Naive thymus-derived CD4-positive, alpha-beta T cell (primary cell): ENCODE results near the gene MAGI3. TPM values are rescaled to one million over a fixed set of nuclear protein-coding genes. Genes with fewer than 3 reads are reported as not detected.

Source experiments
- ATAC-seq: fragments of 150-1000 bp; cut with Tn5 transposase; 2 replicates; pipeline ENCODE4 v1.10.0; 2021; ENCODE audit warnings: mild to moderate bottlenecking, moderate library complexity
- CTCF ChIA-PET: fragments of 350-600 bp; sonication (Branson Sonifier 250); formaldehyde crosslinking; loops from one replicate; lab custom pipeline; 2021; ENCODE audit warnings: antibody characterized with exemption; lab: Charles Lee
- POLR2A ChIA-PET: fragments of 350-600 bp; sonication (Branson Sonifier 250); formaldehyde crosslinking; loops from one replicate; lab custom pipeline; 2021; ENCODE audit warnings: antibody characterized with exemption, inconsistent platforms; lab: Charles Lee
- DNase-seq, 9 donors: peaks; one replicate each; pipeline versions ENCODE4 v3.0.0 to v3.0.0-alpha.2; 2020 to 2022; ENCODE audit warnings: mixed read lengths in 1 of 9
- H3K27ac ChIP-seq: one replicate; pipeline ENCODE4 v1.7.0; 2013; ENCODE audit warnings: mild to moderate bottlenecking, low read depth, low read length, moderate library complexity
- H3K27me3 ChIP-seq, 2 donors: one replicate each; pipeline ENCODE4 v1.7.0; 2013; ENCODE audit warnings: low read length in 2 of 2, mild to moderate bottlenecking in 2 of 2, moderate library complexity in 2 of 2; ENCODE audit not compliant: control insufficient read depth in 2 of 2, insufficient read depth in 2 of 2
- H3K36me3 ChIP-seq, 3 experiments: 1 replicate in 2 of 3; 2 replicates in 1 of 3; pipeline ENCODE4 v1.7.0; 2013; ENCODE audit warnings: low read length in 3 of 3, mild to moderate bottlenecking in 3 of 3, moderate library complexity in 1 of 3; ENCODE audit not compliant: insufficient read depth in 3 of 3, control insufficient read depth in 2 of 3
- H3K4me1 ChIP-seq, 2 donors: one replicate each; pipeline ENCODE4 v1.7.0; 2013; ENCODE audit warnings: low read length in 2 of 2, mild to moderate bottlenecking in 2 of 2, moderate library complexity in 1 of 2; ENCODE audit not compliant: control insufficient read depth in 2 of 2, insufficient read depth in 2 of 2
- H3K4me3 ChIP-seq: 2 replicates; pipeline ENCODE4 v1.7.0; 2013; ENCODE audit warnings: mild to moderate bottlenecking, low read length
- H3K9me3 ChIP-seq, 3 experiments: 1 replicate in 2 of 3; 2 replicates in 1 of 3; pipeline ENCODE4 v1.7.0; 2013; ENCODE audit warnings: low read length in 3 of 3; ENCODE audit not compliant: control insufficient read depth in 2 of 3
- H3K27ac Mint-ChIP-seq, 9 donors: one replicate each; pipeline ENCODE4 v1.8.0; 2020 to 2022; ENCODE audit warnings: mixed read lengths in 9 of 9, mild to moderate bottlenecking in 8 of 9, moderate library complexity in 5 of 9, inconsistent platforms in 2 of 9
- H3K27me3 Mint-ChIP-seq, 5 donors: one replicate each; pipeline ENCODE4 v1.8.0; 2021 to 2022; ENCODE audit warnings: mixed read lengths in 5 of 5, mild to moderate bottlenecking in 1 of 5
- H3K36me3 Mint-ChIP-seq, 5 donors: one replicate each; pipeline ENCODE4 v1.8.0; 2020 to 2022; ENCODE audit warnings: mixed read lengths in 5 of 5, mild to moderate bottlenecking in 3 of 5, inconsistent platforms in 1 of 5
- H3K4me1 Mint-ChIP-seq, 7 donors: one replicate each; pipeline ENCODE4 v1.8.0; 2020 to 2022; ENCODE audit warnings: mixed read lengths in 7 of 7, mild to moderate bottlenecking in 3 of 7, inconsistent platforms in 1 of 7
- H3K4me3 Mint-ChIP-seq, 10 donors: one replicate each; pipeline ENCODE4 v1.8.0; 2020 to 2022; ENCODE audit warnings: mild to moderate bottlenecking in 10 of 10, mixed read lengths in 10 of 10, moderate library complexity in 6 of 10, inconsistent platforms in 2 of 10
- H3K9me3 Mint-ChIP-seq, 11 donors: one replicate each; pipeline ENCODE4 v1.8.0; 2020 to 2022; ENCODE audit warnings: mixed read lengths in 11 of 11, mild to moderate bottlenecking in 4 of 11, inconsistent platforms in 1 of 11, moderate library complexity in 1 of 11
- intact Hi-C, 2 donors: fragments of 100-400 bp; cut with micrococcal nuclease; formaldehyde crosslinking; loops; one replicate each; pipeline ENCODE4 v1.15.1; 2023
- polyA plus RNA-seq, 2 donors: library from polyadenylated mRNA; unstranded; fragments of 300-500 nt; fragmentation: Illumina TruSeq; gene quantifications; one replicate each; pipeline ENCODE4 v1.2.3, GENCODE V29; 2021
- total RNA-seq, 6 experiments: library from RNA in 5 of 6; stranded (reverse) in 5 of 6; gene quantifications; 1 replicate in 5 of 6; 2 replicates in 1 of 6; pipeline ENCODE4 v1.2.3 and lab custom pipeline; 2021 to 2026

The MAGI3 gene
- total and polyA plus RNA-seq, 7 experiments from 2014 or later, result 3.6 to 8.8 (median 6.6) TPM

DNA sequence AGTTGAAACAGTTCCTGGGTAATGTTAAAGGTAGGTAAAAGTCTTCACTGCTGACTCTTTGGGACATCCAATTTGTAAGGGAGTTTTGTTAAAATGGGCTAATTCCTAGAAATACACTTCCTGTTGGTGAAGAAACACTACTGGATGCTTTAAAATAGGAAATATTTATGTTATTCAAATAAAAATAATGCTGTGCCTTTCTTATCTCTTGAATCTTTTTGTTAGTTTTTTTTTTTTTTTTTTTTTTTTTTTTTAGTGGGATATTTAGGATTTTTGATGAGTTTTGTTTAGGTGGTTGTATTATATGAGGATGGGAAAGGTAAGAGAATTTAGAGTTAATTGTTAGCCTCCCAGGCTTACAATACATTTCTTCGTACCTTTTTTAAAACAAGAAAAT, 4.5 kb downstream of the MAGI3 start:
- Mint-ChIP-seq H3K27ac (no peak overlapping the region), H3K4me1 (peaks cover 8 to 17% (median 16%) of the 10 kb centered on the region in 7 donors), H3K9me3 (no peaks in the 10 kb centered on the region), H3K36me3 (no peaks in the 10 kb centered on the region), H3K4me3 (no peak overlapping the region), H3K27me3 (peaks cover 0 to 54% (median 20%) of the 10 kb centered on the region in 5 donors)
- no peak for ATAC-seq
- intact Hi-C loops, result loop anchor here (5.0 to 10.0 kb wide), 13 partner anchors 57 to 1187 kb away; partner anchors contain the start of genes BCAS2 (in 1 of the 2), CAPZA1 (in 1 of the 2), CTTNBP2NL (in 1 of the 2) and PHTF1 (in 1 of the 2)
- Histone ChIP-seq H3K36me3 (peaks cover 0 to 5% (median 0%) of the 10 kb centered on the region in 3 experiments), H3K4me3 (no peak overlapping the region), H3K27me3 (peaks cover 0 to 2% of the 10 kb centered on the region in 2 donors), H3K4me1 (no peaks in the 10 kb centered on the region), H3K9me3 (no peaks in the 10 kb centered on the region), H3K27ac (no peak overlapping the region)
- CTCF ChIA-PET, result no interaction called here
- POLR2A ChIA-PET, result no interaction called here
- DNase-seq, result no peak

DNA sequence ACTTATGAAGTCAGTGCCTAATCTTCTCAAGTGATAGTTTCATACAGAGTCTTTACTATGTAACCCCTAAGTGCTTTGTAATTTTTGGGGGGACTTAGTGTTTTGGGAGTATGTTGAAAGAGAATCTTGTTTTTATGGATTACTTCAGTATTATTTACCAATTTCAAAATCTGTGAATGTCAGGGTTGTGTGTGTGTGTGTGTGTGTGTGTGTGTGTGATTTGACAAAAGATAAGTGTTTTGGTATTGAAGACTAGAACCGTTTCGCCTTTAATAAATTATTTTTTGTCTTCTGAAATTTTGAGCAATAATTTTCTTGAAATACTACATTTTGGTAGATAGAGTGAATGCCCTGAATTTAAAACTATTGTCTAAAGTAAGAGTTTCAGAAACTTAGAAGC, 5.8 kb downstream of the MAGI3 start:
- no peaks in the 10 kb centered on the region for H3K36me3 Mint-ChIP-seq
- H3K27me3 Mint-ChIP-seq, result peaks cover 0 to 51% (median 20%) of the 10 kb centered on the region in 5 donors
- H3K9me3 Mint-ChIP-seq, result no peaks in the 10 kb centered on the region
- intact Hi-C loops, result loop anchor here (10.0 kb wide), 5 partner anchors 251 to 1119 kb away; partner anchors contain the start of gene TRIM33 (in 1 of the 2)
- POLR2A ChIA-PET, result no interaction called here
- peaks cover 8 to 17% (median 14%) of the 10 kb centered on the region in 7 donors for H3K4me1 Mint-ChIP-seq
- Histone ChIP-seq H3K9me3 (no peaks in the 10 kb centered on the region), H3K4me1 (no peaks in the 10 kb centered on the region), H3K27me3 (peaks cover 0 to 7% of the 10 kb centered on the region in 2 donors), H3K27ac (no peak overlapping the region), H3K4me3 (no peak overlapping the region), H3K36me3 (no peaks in the 10 kb centered on the region)
- no peak for DNase-seq
- ATAC-seq, result no peak
- H3K4me3 Mint-ChIP-seq, result no peak overlapping the region
- H3K27ac Mint-ChIP-seq, result no peak overlapping the region
- CTCF ChIA-PET, result no interaction called here

- Histone ChIP-seq H3K36me3 (no peaks in the 10 kb centered on the region), H3K27ac (no peak overlapping the region), H3K9me3 (no peaks in the 10 kb centered on the region), H3K4me1 (no peaks in the 10 kb centered on the region), H3K27me3 (peaks cover 0 to 7% of the 10 kb centered on the region in 2 donors), H3K4me3 (no peak overlapping the region)
- Mint-ChIP-seq H3K4me1 (peaks cover 7 to 15% (median 11%) of the 10 kb centered on the region in 7 donors), H3K4me3 (no peak overlapping the region), H3K9me3 (no peaks in the 10 kb centered on the region), H3K27me3 (peaks cover 0 to 51% (median 20%) of the 10 kb centered on the region in 5 donors), H3K27ac (no peak overlapping the region), H3K36me3 (no peaks in the 10 kb centered on the region)
- no peak for ATAC-seq
- ChIA-PET CTCF (no interaction called here), POLR2A (no interaction called here)
- no peak for DNase-seq
- intact Hi-C loops, result loop anchor here (10.0 kb wide), 5 partner anchors 252 to 1118 kb away; partner anchors contain the start of gene TRIM33 (in 1 of the 2)
Measured at GRCh38 chr1:113396585-113396984, 6.3 kb downstream of the MAGI3 start.

DNA sequence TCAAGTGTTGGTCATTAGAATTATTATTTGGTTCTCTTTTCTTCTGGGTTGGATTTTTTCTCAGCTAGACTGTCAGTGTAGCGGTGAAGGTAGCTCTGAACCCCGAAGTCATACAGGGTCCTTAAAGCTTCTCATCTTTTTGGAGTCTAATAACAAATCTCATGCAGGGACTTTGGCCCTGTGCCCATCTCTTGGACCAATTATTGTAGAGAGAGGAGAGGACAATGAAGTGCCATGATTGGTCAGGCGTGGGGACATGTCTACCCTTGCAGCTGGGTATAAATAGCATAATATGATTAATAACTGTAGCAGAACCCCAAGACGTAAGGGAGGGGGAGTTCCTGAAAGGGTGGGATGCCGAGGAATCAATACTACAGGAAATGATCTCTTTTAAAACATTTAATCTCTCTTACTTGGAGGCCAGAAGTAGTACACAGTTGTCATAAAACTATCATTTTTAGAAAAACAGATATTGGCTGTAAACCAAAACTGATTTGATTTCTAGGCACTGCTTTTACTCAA, 8.8 kb downstream of the MAGI3 start:
- intact Hi-C loops, result loop anchor here (10.0 kb wide), 5 partner anchors 254 to 1116 kb away; partner anchors contain the start of gene TRIM33 (in 1 of the 2)
- peaks cover 0 to 4% (median 0%) of the 10 kb centered on the region in 7 donors for H3K4me1 Mint-ChIP-seq
- ChIA-PET CTCF (no interaction called here), POLR2A (no interaction called here)
- H3K27ac ChIP-seq, result no peak overlapping the region
- no peaks in the 10 kb centered on the region for H3K9me3 Mint-ChIP-seq
- H3K27me3 Mint-ChIP-seq, result peaks cover 0 to 37% (median 15%) of the 10 kb centered on the region in 5 donors
- H3K4me3 Mint-ChIP-seq, result no peak overlapping the region
- no peaks in the 10 kb centered on the region for H3K9me3 ChIP-seq
- no peaks in the 10 kb centered on the region for H3K4me1 ChIP-seq
- no peaks in the 10 kb centered on the region for H3K36me3 Mint-ChIP-seq
- H3K36me3 ChIP-seq, result no peaks in the 10 kb centered on the region
- no peak overlapping the region for H3K4me3 ChIP-seq
- ATAC-seq (no peak), DNase-seq (no peak)
- H3K27me3 ChIP-seq, result peaks cover 0 to 7% of the 10 kb centered on the region in 2 donors
- H3K27ac Mint-ChIP-seq, result no peak overlapping the region

DNA sequence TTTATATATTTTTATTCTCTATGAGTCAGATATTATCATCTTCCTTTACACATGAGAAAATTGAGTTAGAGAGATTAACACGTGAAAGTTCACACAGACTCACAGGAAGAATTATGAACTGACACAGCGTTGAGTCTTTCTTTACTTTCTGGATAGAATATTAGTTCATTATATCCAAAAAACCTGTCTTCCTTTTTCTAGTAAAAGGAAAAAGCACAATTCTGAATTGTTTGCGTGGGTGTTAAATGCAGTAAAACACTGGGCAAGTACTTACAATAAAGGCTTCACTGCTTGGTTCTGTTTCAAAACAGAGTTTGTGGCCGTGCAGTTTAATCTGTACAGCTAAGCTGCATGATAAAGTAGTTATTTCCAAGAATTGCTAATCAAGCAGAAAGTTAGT, 10.8 kb downstream of the MAGI3 start:
- no peak overlapping the region for H3K27ac Mint-ChIP-seq
- Histone ChIP-seq H3K4me3 (no peak overlapping the region), H3K27me3 (peaks cover 0 to 7% of the 10 kb centered on the region in 2 donors), H3K36me3 (no peaks in the 10 kb centered on the region), H3K4me1 (no peaks in the 10 kb centered on the region), H3K9me3 (no peaks in the 10 kb centered on the region), H3K27ac (no peak overlapping the region)
- no peak overlapping the region for H3K4me3 Mint-ChIP-seq
- H3K9me3 Mint-ChIP-seq, result no peaks in the 10 kb centered on the region
- ATAC-seq (no peak), DNase-seq (no peak)
- no peaks in the 10 kb centered on the region for H3K36me3 Mint-ChIP-seq
- intact Hi-C loops, result no loop called here
- ChIA-PET POLR2A (no interaction called here), CTCF (no interaction called here)
- peaks cover 0 to 9% (median 4%) of the 10 kb centered on the region in 7 donors for H3K4me1 Mint-ChIP-seq
- peaks cover 0 to 26% (median 11%) of the 10 kb centered on the region in 5 donors for H3K27me3 Mint-ChIP-seq

- no peak for DNase-seq
- intact Hi-C loops, result no loop called here
Measured at GRCh38 chr1:113401728-113402127, 11.4 kb downstream of the MAGI3 start.

More at GRCh38 chr1:113401728-113402127, 11.4 kb downstream of the MAGI3 start:
- H3K4me1 Mint-ChIP-seq, result peaks cover 0 to 9% (median 4%) of the 10 kb centered on the region in 7 donors
- H3K36me3 Mint-ChIP-seq, result no peaks in the 10 kb centered on the region
- no peak overlapping the region for H3K27ac Mint-ChIP-seq
- POLR2A ChIA-PET, result no interaction called here
- peaks cover 0 to 21% (median 11%) of the 10 kb centered on the region in 5 donors for H3K27me3 Mint-ChIP-seq
- no peak overlapping the region for H3K4me3 Mint-ChIP-seq
- Histone ChIP-seq H3K27me3 (peaks cover 0 to 7% of the 10 kb centered on the region in 2 donors), H3K4me1 (no peaks in the 10 kb centered on the region), H3K9me3 (no peaks in the 10 kb centered on the region), H3K36me3 (no peaks in the 10 kb centered on the region), H3K4me3 (no peak overlapping the region), H3K27ac (no peak overlapping the region)
- CTCF ChIA-PET, result no interaction called here
- no peaks in the 10 kb centered on the region for H3K9me3 Mint-ChIP-seq
- no peak for ATAC-seq
